Measurements from ENCODE around the gene UNG.

DNA sequence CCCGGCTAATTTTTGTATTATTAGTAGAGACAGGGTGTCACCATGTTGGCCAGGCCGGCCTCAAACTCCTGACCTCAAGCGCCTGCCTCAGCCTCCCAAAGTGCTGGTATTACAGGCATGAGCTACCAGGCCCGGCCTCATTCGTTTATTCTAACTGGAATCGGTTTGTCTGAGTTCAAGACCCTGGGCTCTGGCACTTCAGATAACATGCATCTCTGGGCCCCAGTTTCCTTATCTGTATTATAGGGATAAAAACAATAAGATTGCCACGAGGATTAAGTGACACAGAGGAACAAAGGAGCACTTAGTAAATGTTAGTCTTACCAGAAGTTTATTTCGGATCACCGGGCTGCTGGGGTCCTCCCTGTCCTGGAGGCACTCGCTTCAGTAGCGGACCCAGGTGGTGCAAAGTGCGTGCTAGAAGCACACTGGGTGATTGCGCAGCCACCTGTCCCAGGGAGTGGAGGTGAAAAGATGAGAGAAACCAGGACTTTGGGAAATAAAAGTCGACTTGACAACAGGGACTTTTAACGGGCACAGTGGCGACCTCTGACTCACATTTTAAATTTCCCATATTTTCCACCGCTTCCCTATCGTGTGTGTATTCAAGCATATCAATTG is 56.5 kb downstream of the UNG start:
- TF ChIP-seq, protein P1, sequence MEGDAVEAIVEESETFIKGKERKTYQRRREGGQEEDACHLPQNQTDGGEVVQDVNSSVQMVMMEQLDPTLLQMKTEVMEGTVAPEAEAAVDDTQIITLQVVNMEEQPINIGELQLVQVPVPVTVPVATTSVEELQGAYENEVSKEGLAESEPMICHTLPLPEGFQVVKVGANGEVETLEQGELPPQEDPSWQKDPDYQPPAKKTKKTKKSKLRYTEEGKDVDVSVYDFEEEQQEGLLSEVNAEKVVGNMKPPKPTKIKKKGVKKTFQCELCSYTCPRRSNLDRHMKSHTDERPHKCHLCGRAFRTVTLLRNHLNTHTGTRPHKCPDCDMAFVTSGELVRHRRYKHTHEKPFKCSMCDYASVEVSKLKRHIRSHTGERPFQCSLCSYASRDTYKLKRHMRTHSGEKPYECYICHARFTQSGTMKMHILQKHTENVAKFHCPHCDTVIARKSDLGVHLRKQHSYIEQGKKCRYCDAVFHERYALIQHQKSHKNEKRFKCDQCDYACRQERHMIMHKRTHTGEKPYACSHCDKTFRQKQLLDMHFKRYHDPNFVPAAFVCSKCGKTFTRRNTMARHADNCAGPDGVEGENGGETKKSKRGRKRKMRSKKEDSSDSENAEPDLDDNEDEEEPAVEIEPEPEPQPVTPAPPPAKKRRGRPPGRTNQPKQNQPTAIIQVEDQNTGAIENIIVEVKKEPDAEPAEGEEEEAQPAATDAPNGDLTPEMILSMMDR (IDR thresholded peaks at IDR 0.05; ENCODE audit: control extremely low read depth in 1 of 3, insufficient read depth in 1 of 3, low read depth in 1 of 3, low read length in 3 of 3): no peak
- TF ChIP-seq YY1 (IDR thresholded peaks at IDR 0.05; ENCODE audit: low read depth, low read length) (no peak), POU5F1 (IDR thresholded peaks at IDR 0.05; ENCODE audit: low read depth, low read length) (no peak), EP300 (IDR thresholded peaks at IDR 0.05; ENCODE audit: borderline replicate concordance in 1 of 2, low read depth in 2 of 2, low read length in 2 of 2) (no peak), TAF1 (IDR thresholded peaks at IDR 0.05; ENCODE audit: low read depth, low read length) (no peak), SIX5 (IDR thresholded peaks at IDR 0.05; ENCODE audit: low read depth, low read length) (no peak), SP1 (IDR thresholded peaks at IDR 0.05; ENCODE audit: low read depth, low read length) (no peak), CEBPB (IDR thresholded peaks at IDR 0.05; ENCODE audit: low read depth, low read length) (no peak; the same call in 1 of the 2 replicates), CHD1 (IDR thresholded peaks at IDR 0.05; ENCODE audit: low read depth, low read length) (no peak), SRF (IDR thresholded peaks at IDR 0.05; ENCODE audit: low read depth, low read length) (no peak)
